ENCODE data around the gene PPME1. TPM values are rescaled to one million over a fixed set of nuclear protein-coding genes. Genes with fewer than 3 reads are reported as not detected.

Gene PPME1
- total and polyA plus RNA-seq, 2 of the 4 experiments (the other 2 are of a cell fraction) = 42.3 to 89.5 TPM

DNA sequence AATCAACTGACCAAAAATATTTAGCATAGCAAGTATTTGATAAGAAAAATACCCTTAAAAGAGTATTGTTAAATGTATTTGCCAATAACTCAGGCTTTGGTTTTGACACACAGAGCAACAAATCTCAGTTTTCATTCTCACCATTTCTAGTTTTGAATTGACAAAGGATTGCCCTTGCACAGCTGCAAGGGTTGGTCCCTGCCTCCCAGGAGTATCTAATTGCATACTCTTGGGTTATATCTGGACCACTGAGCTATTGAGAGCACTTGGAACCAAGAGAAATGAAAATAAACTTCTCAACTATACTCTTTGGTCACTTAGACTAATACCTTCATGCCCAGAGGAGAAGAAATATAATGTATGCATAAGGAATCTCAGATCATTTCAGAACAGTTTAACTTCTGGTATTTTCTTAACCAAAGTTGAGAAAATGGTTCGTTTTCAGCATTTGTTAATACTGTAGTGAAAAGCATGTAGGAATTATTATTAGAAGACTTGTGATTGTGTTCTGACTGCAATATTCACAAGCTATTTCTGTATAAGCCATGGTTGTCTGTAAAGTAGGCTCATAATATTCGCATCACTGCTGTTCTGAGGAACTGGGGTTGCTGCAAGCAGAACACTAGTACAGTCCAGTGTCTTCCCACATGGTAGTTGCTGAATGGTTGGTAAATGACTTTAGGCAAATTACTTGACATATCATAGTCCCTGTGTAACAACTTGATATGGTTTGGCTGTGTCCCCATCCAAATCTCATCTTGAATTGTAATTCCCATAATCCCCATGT is 8.2 kb upstream of the PPME1 start:
- no peaks in the 10 kb centered on the region for H3K9me3 ChIP-seq (ENCODE audit: control insufficient read depth, insufficient read depth, low read length)
- no TSS peak for BruUV-seq (replicated peaks)
- no peak overlapping the region for H2BK15ac ChIP-seq (ENCODE audit: low read depth, low read length)
- peaks cover 10% of the 10 kb centered on the region for H3K9me1 ChIP-seq (ENCODE audit: insufficient read depth, low read length)
- no peak overlapping the region; the same call in 1 of the 2 replicates for H3K4me2 ChIP-seq (ENCODE audit: low read depth, low read length)
- ChIA-PET POLR2A (ENCODE audit: unreplicated experiment) (no interaction called here), CTCF (no interaction called here)
- no peak overlapping the region for H3K18ac ChIP-seq (ENCODE audit: low read depth, low read length)
- no peak for ATAC-seq (ENCODE audit: low read depth)
- H3K56ac ChIP-seq (ENCODE audit: extremely low read depth, insufficient read depth, low read length) = no peak overlapping the region
- WGBS, 2 experiments (ENCODE audit: extremely low coverage in 2 of 2, insufficient read length in 1 of 2) = no CpG with 5 or more reads among the region's 2 CpGs
- peaks cover 19 to 38% of the 10 kb centered on the region in 2 experiments for H3K79me1 ChIP-seq (ENCODE audit: low read depth in 1 of 2, low read length in 2 of 2)
- no peak overlapping the region for H3K14ac ChIP-seq (replicated peaks; ENCODE audit: low read depth, low read length)
- H2BK120ac ChIP-seq (ENCODE audit: low read depth, low read length) = no peak overlapping the region
- no peak overlapping the region for H3K4ac ChIP-seq (ENCODE audit: low read depth, low read length)
- peaks cover 2% of the 10 kb centered on the region for H3K4me1 ChIP-seq (ENCODE audit: control insufficient read depth, insufficient read depth, low read length)
- no peak overlapping the region for H4K91ac ChIP-seq (ENCODE audit: insufficient read depth, low read depth, low read length)
- in situ Hi-C loops (cut with MboI; ENCODE audit: low sequenced_read_pairs) = no loop called here
- H3K23ac ChIP-seq (ENCODE audit: low read depth, low read length) = no peak overlapping the region
- H4K20me1 ChIP-seq (ENCODE audit: insufficient read depth, low read length) = no peaks in the 10 kb centered on the region
- H2BK20ac ChIP-seq (ENCODE audit: low read depth, low read length) = 0 out of 2 replicates have a peak overlapping the region, but pooled peaks have one; percentile 35
- no peak overlapping the region for H3K4me3 ChIP-seq (ENCODE audit: insufficient read depth, low read depth, low read length)
- no peak overlapping the region for H2AK9ac ChIP-seq (replicated peaks; ENCODE audit: low read depth, low read length, poor library complexity)
- no peak overlapping the region for H3K9ac ChIP-seq (ENCODE audit: low read depth, low read length)
- no peak overlapping the region for H4K5ac ChIP-seq (ENCODE audit: low read depth, low read length)
- dilution Hi-C loops (cut with HindIII; ENCODE audit: low sequenced_read_pairs, unreplicated experiment) = no loop called here
- H3K36me3 ChIP-seq (ENCODE audit: control insufficient read depth, insufficient read depth, low read length) = peaks cover 9% of the 10 kb centered on the region
- intact Hi-C loops (cut with micrococcal nuclease) = no loop called here
- H3K27me3 ChIP-seq (ENCODE audit: control insufficient read depth, insufficient read depth, low read length) = no peaks in the 10 kb centered on the region
- no peak overlapping the region for H2BK5ac ChIP-seq (ENCODE audit: low read depth, low read length, poor library complexity, severe bottlenecking)
- no peak overlapping the region for H2AK5ac ChIP-seq (ENCODE audit: low read depth, low read length)
- no peak overlapping the region for H2AFZ ChIP-seq (replicated peaks; ENCODE audit: low read length, poor library complexity)
- TF ChIP-seq MXI1 (IDR thresholded peaks at IDR 0.05; ENCODE audit: borderline replicate concordance, low read depth, low read length) (no peak), BHLHE40 (IDR thresholded peaks at IDR 0.05; ENCODE audit: low read depth, low read length) (no peak), SMC3 (IDR thresholded peaks at IDR 0.05; ENCODE audit: low read depth, low read length) (no peak), FOS (IDR thresholded peaks at IDR 0.05; ENCODE audit: low read depth, low read length) (no peak), RFX5 (IDR thresholded peaks at IDR 0.05; ENCODE audit: low read depth, low read length) (no peak), CEBPB (IDR thresholded peaks at IDR 0.05; ENCODE audit: low read depth, low read length) (no peak), POLR2A (IDR thresholded peaks at IDR 0.05; ENCODE audit: low read depth, low read length) (no peak), MAFK (IDR thresholded peaks at IDR 0.05; ENCODE audit: low read depth, low read length) (no peak), MAZ (IDR thresholded peaks at IDR 0.05; ENCODE audit: borderline replicate concordance, low read depth, low read length) (no peak), NFE2L2 (IDR thresholded peaks at IDR 0.05; ENCODE audit: low read depth, low read length) (no peak), RCOR1 (IDR thresholded peaks at IDR 0.05; ENCODE audit: insufficient replicate concordance, low read length) (no peak), CHD1 (IDR thresholded peaks at IDR 0.05; ENCODE audit: low read depth, low read length) (no peak), RAD21 (IDR thresholded peaks at IDR 0.05; ENCODE audit: low read length) (no peak)
- TF ChIP-seq, protein P1, sequence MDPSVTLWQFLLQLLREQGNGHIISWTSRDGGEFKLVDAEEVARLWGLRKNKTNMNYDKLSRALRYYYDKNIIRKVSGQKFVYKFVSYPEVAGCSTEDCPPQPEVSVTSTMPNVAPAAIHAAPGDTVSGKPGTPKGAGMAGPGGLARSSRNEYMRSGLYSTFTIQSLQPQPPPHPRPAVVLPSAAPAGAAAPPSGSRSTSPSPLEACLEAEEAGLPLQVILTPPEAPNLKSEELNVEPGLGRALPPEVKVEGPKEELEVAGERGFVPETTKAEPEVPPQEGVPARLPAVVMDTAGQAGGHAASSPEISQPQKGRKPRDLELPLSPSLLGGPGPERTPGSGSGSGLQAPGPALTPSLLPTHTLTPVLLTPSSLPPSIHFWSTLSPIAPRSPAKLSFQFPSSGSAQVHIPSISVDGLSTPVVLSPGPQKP (IDR thresholded peaks at IDR 0.05; ENCODE audit: borderline replicate concordance, low read depth, low read length) = no peak
- TF ChIP-seq, protein P2, sequence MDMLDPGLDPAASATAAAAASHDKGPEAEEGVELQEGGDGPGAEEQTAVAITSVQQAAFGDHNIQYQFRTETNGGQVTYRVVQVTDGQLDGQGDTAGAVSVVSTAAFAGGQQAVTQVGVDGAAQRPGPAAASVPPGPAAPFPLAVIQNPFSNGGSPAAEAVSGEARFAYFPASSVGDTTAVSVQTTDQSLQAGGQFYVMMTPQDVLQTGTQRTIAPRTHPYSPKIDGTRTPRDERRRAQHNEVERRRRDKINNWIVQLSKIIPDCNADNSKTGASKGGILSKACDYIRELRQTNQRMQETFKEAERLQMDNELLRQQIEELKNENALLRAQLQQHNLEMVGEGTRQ (IDR thresholded peaks at IDR 0.05; ENCODE audit: low read depth, low read length) = no peak
- TF ChIP-seq, protein P3, sequence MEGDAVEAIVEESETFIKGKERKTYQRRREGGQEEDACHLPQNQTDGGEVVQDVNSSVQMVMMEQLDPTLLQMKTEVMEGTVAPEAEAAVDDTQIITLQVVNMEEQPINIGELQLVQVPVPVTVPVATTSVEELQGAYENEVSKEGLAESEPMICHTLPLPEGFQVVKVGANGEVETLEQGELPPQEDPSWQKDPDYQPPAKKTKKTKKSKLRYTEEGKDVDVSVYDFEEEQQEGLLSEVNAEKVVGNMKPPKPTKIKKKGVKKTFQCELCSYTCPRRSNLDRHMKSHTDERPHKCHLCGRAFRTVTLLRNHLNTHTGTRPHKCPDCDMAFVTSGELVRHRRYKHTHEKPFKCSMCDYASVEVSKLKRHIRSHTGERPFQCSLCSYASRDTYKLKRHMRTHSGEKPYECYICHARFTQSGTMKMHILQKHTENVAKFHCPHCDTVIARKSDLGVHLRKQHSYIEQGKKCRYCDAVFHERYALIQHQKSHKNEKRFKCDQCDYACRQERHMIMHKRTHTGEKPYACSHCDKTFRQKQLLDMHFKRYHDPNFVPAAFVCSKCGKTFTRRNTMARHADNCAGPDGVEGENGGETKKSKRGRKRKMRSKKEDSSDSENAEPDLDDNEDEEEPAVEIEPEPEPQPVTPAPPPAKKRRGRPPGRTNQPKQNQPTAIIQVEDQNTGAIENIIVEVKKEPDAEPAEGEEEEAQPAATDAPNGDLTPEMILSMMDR (conservative IDR thresholded peaks at IDR 0.05; ENCODE audit: low read depth, low read length) = no peak
- DNase-seq = no peak
- H4K8ac ChIP-seq (ENCODE audit: low read depth in 2 of 2, low read length in 2 of 2) = no peak overlapping the region; a peak in 1 of 4 replicates
- no peak overlapping the region for H3K27ac ChIP-seq (ENCODE audit: insufficient read depth, low read length)
